Breast epithelium (tissue), 4 donors: ENCODE results near the gene PRKN. TPM values are rescaled to one million over a fixed set of nuclear protein-coding genes. Genes with fewer than 3 reads are reported as not detected.
"Not testable (repeated sequence)": the region's sequence is repeated elsewhere in the genome, so short reads cannot be mapped to it uniquely, and the experiment has no call there.

ENCODE experiments used
- DNase-seq, 2 donors: peaks; one replicate each; pipeline ENCODE4 v3.0.0-alpha.2; 2019; ENCODE audit warnings: low spot score in 2 of 2
- H3K27ac ChIP-seq, 2 donors: fragments of 200-600 bp; sonication (generic) in 1 of 2; one replicate each; pipeline ENCODE4 v1.5.1; 2016 to 2019; ENCODE audit warnings: mild to moderate bottlenecking in 1 of 2
- H3K27me3 ChIP-seq, 2 donors: fragments of 200-600 bp; sonication (generic) in 1 of 2; one replicate each; pipeline versions ENCODE4 v1.5.1 to v1.6.0; 2017 to 2019; ENCODE audit warnings: control low read depth in 1 of 2, mild to moderate bottlenecking in 1 of 2
- H3K36me3 ChIP-seq: fragments of 200-600 bp; one replicate; pipeline ENCODE4 v1.5.1; 2019
- H3K4me1 ChIP-seq, 2 donors: fragments of 200-600 bp; sonication (generic); one replicate each; pipeline ENCODE4 v1.5.1; 2016 to 2019; ENCODE audit warnings: control low read depth in 1 of 2
- H3K4me3 ChIP-seq, 3 donors: fragments of 200-600 bp; sonication (generic); 1 replicate in 2 of 3; 2 replicates in 1 of 3; pipeline ENCODE4 v1.5.1; 2016 to 2019; ENCODE audit warnings: mild to moderate bottlenecking in 3 of 3, moderate library complexity in 2 of 3
- H3K9me3 ChIP-seq, 2 donors: fragments of 200-600 bp; sonication (generic) in 1 of 2; one replicate each; pipeline ENCODE4 v1.5.1; 2016 to 2019; ENCODE audit warnings: control low read depth in 1 of 2
- CTCF ChIP-seq, 3 donors: fragments of 450-650 bp; IDR thresholded peaks; one replicate each; pipeline ENCODE4 v1.5.1; 2016 to 2017; ENCODE audit warnings: antibody characterized with exemption in 3 of 3, mild to moderate bottlenecking in 3 of 3, moderate library complexity in 3 of 3
- POLR2A ChIP-seq: fragments of 450-650 bp; IDR thresholded peaks from one replicate; pipeline ENCODE4 v1.6.1; 2016; ENCODE audit warnings: antibody characterized with exemption, mild to moderate bottlenecking, moderate library complexity
- POLR2AphosphoS5 ChIP-seq, 3 donors: sonication (generic); formaldehyde crosslinking; IDR thresholded peaks; one replicate each; pipeline ENCODE4 v1.6.1; 2017; ENCODE audit warnings: antibody characterized with exemption in 3 of 3
- intact Hi-C: fragments of 100-400 bp; cut with DNase I; formaldehyde crosslinking; loops from one replicate; pipeline ENCODE4 v1.15.1; 2023; ENCODE audit warnings: low total_unique reads
- total RNA-seq, 3 donors: library from RNA; depleted of rRNA; stranded (reverse); fragments of >200 nt; gene quantifications; one replicate each; pipeline ENCODE4 v1.1.0, GENCODE V29; 2016

PRKN gene
- total RNA-seq, 3 donors from 2014 or later = 7.2 to 19.0 (median 11.2) TPM

- no peak overlapping the region for H3K4me3 ChIP-seq
- TF ChIP-seq POLR2A (no peak), CTCF (IDR thresholded peaks at IDR 0.05) (no peak), POLR2AphosphoS5 (IDR thresholded peaks at IDR 0.05) (no peak)
- no peaks in the 10 kb centered on the region for H3K4me1 ChIP-seq
- H3K36me3 ChIP-seq = no peaks in the 10 kb centered on the region
- no peaks in the 10 kb centered on the region for H3K9me3 ChIP-seq
- no peak for DNase-seq
- H3K27me3 ChIP-seq = no peaks in the 10 kb centered on the region
- intact Hi-C loops = no loop called here
- no peak overlapping the region for H3K27ac ChIP-seq
Measured at GRCh38 chr6:162409741-162410691, 317.6 kb downstream of the PRKN start.

GRCh38 chr6:162408826-162409535, 318.6 kb downstream of the PRKN start:
- Histone ChIP-seq H3K27ac (no peak overlapping the region), H3K4me3 (no peak overlapping the region), H3K36me3 (no peaks in the 10 kb centered on the region), H3K27me3 (no peaks in the 10 kb centered on the region), H3K9me3 (no peaks in the 10 kb centered on the region), H3K4me1 (no peaks in the 10 kb centered on the region)
- DNase-seq = no peak
- TF ChIP-seq POLR2AphosphoS5 (IDR thresholded peaks at IDR 0.05) (no peak), POLR2A (no peak), CTCF (IDR thresholded peaks at IDR 0.05) (no peak)
- intact Hi-C loops = no loop called here

GRCh38 chr6:162404951-162405350, 322.6 kb downstream of the PRKN start:
- Histone ChIP-seq H3K27ac (no peak overlapping the region), H3K36me3 (no peaks in the 10 kb centered on the region), H3K9me3 (no peaks in the 10 kb centered on the region), H3K4me1 (no peaks in the 10 kb centered on the region), H3K4me3 (no peak overlapping the region), H3K27me3 (no peaks in the 10 kb centered on the region)
- intact Hi-C loops = no loop called here
- DNase-seq = no peak
- no peak for TF ChIP-seq CTCF (IDR thresholded peaks at IDR 0.05)
- TF ChIP-seq POLR2AphosphoS5 (IDR thresholded peaks at IDR 0.05) = no peak
- no peak for TF ChIP-seq POLR2A

- Histone ChIP-seq H3K27me3 (no peaks in the 10 kb centered on the region), H3K4me3 (no peak overlapping the region), H3K27ac (no peak overlapping the region), H3K9me3 (no peaks in the 10 kb centered on the region), H3K4me1 (no peaks in the 10 kb centered on the region), H3K36me3 (no peaks in the 10 kb centered on the region)
- intact Hi-C loops = no loop called here
- TF ChIP-seq POLR2A (no peak), POLR2AphosphoS5 (IDR thresholded peaks at IDR 0.05) (no peak), CTCF (IDR thresholded peaks at IDR 0.05) (no peak)
- no peak for DNase-seq
Measured at GRCh38 chr6:162403031-162403430, 324.5 kb downstream of the PRKN start.

- DNase-seq = no peak
- H3K4me1 ChIP-seq = no peaks in the 10 kb centered on the region
- no peak overlapping the region for H3K4me3 ChIP-seq
- H3K27me3 ChIP-seq = no peaks in the 10 kb centered on the region
- no peak overlapping the region for H3K27ac ChIP-seq
- H3K9me3 ChIP-seq = no peaks in the 10 kb centered on the region
- H3K36me3 ChIP-seq = no peaks in the 10 kb centered on the region
- intact Hi-C loops = no loop called here
- no peak for TF ChIP-seq POLR2AphosphoS5 (IDR thresholded peaks at IDR 0.05)
- no peak for TF ChIP-seq POLR2A
- TF ChIP-seq CTCF (IDR thresholded peaks at IDR 0.05) = no peak
Measured at GRCh38 chr6:162395181-162395580, 332.4 kb downstream of the PRKN start.

GRCh38 chr6:162390961-162391811, 336.4 kb downstream of the PRKN start:
- H3K27ac ChIP-seq, DNase-seq, H3K4me3 ChIP-seq, H3K4me1 ChIP-seq, H3K9me3 ChIP-seq, H3K27me3 ChIP-seq, intact Hi-C loops, H3K36me3 ChIP-seq: not testable (repeated sequence)
